Fibroblast of lung (primary cell): ENCODE measurements around the gene POLR2B. TPM values are rescaled to one million over a fixed set of nuclear protein-coding genes. Genes with fewer than 3 reads are reported as not detected.

ENCODE experiments used
- DNase-seq, 2 donors: peaks; one replicate each; pipeline versions ENCODE4 v3.0.0 to v3.0.0-alpha.2; 2010; ENCODE audit warnings: low read depth in 2 of 2
- H2AFZ ChIP-seq: 2 replicates; pipeline ENCODE4 v1.5.1; 2012; ENCODE audit warnings: low read length, control low read depth, inconsistent platforms
- H3K27ac ChIP-seq: 2 replicates; pipeline ENCODE4 v1.5.1; 2011; ENCODE audit warnings: low read length, control low read depth; ENCODE audit not compliant: insufficient read depth
- H3K27me3 ChIP-seq: 2 replicates; pipeline ENCODE4 v1.5.1; 2011; ENCODE audit warnings: mild to moderate bottlenecking, low read length; ENCODE audit not compliant: control insufficient read depth, insufficient read depth
- H3K36me3 ChIP-seq: 2 replicates; pipeline ENCODE4 v1.5.1; 2011; ENCODE audit warnings: low read length; ENCODE audit not compliant: control insufficient read depth, insufficient read depth
- H3K4me1 ChIP-seq: 2 replicates; pipeline ENCODE4 v1.5.1; 2011; ENCODE audit warnings: low read length; ENCODE audit not compliant: control insufficient read depth, insufficient read depth; ENCODE audit errors: extremely low read depth
- H3K4me2 ChIP-seq: 2 replicates; pipeline ENCODE4 v1.5.1; 2011; ENCODE audit warnings: low read length, control low read depth; ENCODE audit not compliant: insufficient read depth; ENCODE audit errors: extremely low read depth
- H3K4me3 ChIP-seq, 4 experiments: fragments of 200-600 bp in 1 of 4; sonication (generic) in 1 of 4; replicated peaks in 1 of 4; 2 replicates each; pipeline ENCODE4 v1.5.1; 2011 to 2016; ENCODE audit warnings: low read length in 4 of 4, low read depth in 3 of 4, mild to moderate bottlenecking in 3 of 4, control low read depth in 2 of 4, inconsistent platforms in 1 of 4, mixed read lengths in 1 of 4; ENCODE audit not compliant: insufficient read depth in 1 of 4; ENCODE audit errors: control extremely low read depth in 1 of 4
- H3K79me2 ChIP-seq: 2 replicates; pipeline ENCODE4 v1.5.1; 2012; ENCODE audit warnings: mild to moderate bottlenecking, low read length, inconsistent platforms; ENCODE audit not compliant: control insufficient read depth, insufficient read depth
- H3K9ac ChIP-seq: 2 replicates; pipeline ENCODE4 v1.5.1; 2011; ENCODE audit warnings: mild to moderate bottlenecking, low read length, control low read depth; ENCODE audit not compliant: insufficient read depth
- H3K9me3 ChIP-seq: 2 replicates; pipeline ENCODE4 v1.5.1; 2012; ENCODE audit warnings: low read depth, low read length; ENCODE audit not compliant: control insufficient read depth, insufficient read depth
- H4K20me1 ChIP-seq: 2 replicates; pipeline ENCODE4 v1.5.1; 2011; ENCODE audit warnings: low read length; ENCODE audit not compliant: control insufficient read depth, insufficient read depth; ENCODE audit errors: extremely low read depth
- EZH2 ChIP-seq: IDR thresholded peaks from 2 replicates; pipeline ENCODE4 v1.5.1; 2012; ENCODE audit warnings: low read length, control low read depth, mild to moderate bottlenecking; ENCODE audit errors: missing control alignments
- polyA plus RNA-seq, 2 donors: library from polyadenylated mRNA; depleted of rRNA in 1 of 2; stranded (reverse) in 1 of 2; unstranded in 1 of 2; fragments of >200 nt; gene quantifications; 2 replicates each; pipeline ENCODE4 v1.2.1, GENCODE V29; 2011 to 2012; ENCODE audit warnings: missing spikeins in 1 of 2
- total RNA-seq: library from RNA; depleted of rRNA; stranded (reverse); fragments of >200 nt; gene quantifications from 2 replicates; pipeline ENCODE4 v1.2.1, GENCODE V29; 2014
- TF ChIP-seq, protein P1 (sequence below), 2 donors: IDR thresholded peaks in 1 of 2; conservative IDR thresholded peaks in 1 of 2; 1 replicate in 1 of 2; 2 replicates in 1 of 2; pipeline ENCODE4 v1.5.1; 2011 to 2012; ENCODE audit warnings: low read length in 2 of 2, control low read depth in 1 of 2, inconsistent platforms in 1 of 2, low read depth in 1 of 2, mild to moderate bottlenecking in 1 of 2

POLR2B gene
- total and polyA plus RNA-seq, 2 donors (not counting 1 experiment from before 2014, with no cell fraction given) = 104 to 105 TPM

DNA sequence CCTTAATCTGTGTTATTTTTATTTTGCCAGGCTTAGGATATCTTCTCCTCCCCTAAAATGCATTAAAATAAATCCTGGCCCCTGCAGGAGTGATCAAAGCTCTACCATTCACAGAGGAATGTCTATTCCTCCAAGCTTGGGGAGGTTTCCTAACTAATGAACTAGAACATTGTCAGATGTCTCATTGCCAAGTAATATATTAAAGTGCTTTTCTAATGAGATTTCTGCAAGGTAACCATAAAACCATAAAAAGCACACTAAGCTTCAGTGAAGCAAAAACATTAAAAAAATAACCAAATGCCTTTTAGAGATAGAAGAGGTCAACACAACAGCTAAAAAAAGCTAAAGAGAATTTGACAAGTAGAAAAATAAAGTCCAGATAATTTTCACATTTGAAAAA is 96.7 kb downstream of the POLR2B start:
- H3K9ac ChIP-seq = no peak overlapping the region
- H3K79me2 ChIP-seq = peaks cover 5% of the 10 kb centered on the region
- no peak for DNase-seq
- no peak overlapping the region for H3K4me2 ChIP-seq
- H3K27me3 ChIP-seq = no peaks in the 10 kb centered on the region
- no peaks in the 10 kb centered on the region for H4K20me1 ChIP-seq
- no peaks in the 10 kb centered on the region for H3K36me3 ChIP-seq
- no peak overlapping the region for H3K4me3 ChIP-seq
- no peak for TF ChIP-seq EZH2
- TF ChIP-seq, protein P1, sequence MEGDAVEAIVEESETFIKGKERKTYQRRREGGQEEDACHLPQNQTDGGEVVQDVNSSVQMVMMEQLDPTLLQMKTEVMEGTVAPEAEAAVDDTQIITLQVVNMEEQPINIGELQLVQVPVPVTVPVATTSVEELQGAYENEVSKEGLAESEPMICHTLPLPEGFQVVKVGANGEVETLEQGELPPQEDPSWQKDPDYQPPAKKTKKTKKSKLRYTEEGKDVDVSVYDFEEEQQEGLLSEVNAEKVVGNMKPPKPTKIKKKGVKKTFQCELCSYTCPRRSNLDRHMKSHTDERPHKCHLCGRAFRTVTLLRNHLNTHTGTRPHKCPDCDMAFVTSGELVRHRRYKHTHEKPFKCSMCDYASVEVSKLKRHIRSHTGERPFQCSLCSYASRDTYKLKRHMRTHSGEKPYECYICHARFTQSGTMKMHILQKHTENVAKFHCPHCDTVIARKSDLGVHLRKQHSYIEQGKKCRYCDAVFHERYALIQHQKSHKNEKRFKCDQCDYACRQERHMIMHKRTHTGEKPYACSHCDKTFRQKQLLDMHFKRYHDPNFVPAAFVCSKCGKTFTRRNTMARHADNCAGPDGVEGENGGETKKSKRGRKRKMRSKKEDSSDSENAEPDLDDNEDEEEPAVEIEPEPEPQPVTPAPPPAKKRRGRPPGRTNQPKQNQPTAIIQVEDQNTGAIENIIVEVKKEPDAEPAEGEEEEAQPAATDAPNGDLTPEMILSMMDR (conservative IDR thresholded peaks at IDR 0.05 in 1 of 2, IDR thresholded peaks at IDR 0.05 in 1 of 2; ENCODE audit: low read depth in 1 of 2, low read length in 2 of 2) = no peak
- H3K27ac ChIP-seq = no peak overlapping the region
- H3K4me1 ChIP-seq = peaks cover 17% of the 10 kb centered on the region
- no peak overlapping the region for H2AFZ ChIP-seq
- H3K9me3 ChIP-seq = no peaks in the 10 kb centered on the region

DNA sequence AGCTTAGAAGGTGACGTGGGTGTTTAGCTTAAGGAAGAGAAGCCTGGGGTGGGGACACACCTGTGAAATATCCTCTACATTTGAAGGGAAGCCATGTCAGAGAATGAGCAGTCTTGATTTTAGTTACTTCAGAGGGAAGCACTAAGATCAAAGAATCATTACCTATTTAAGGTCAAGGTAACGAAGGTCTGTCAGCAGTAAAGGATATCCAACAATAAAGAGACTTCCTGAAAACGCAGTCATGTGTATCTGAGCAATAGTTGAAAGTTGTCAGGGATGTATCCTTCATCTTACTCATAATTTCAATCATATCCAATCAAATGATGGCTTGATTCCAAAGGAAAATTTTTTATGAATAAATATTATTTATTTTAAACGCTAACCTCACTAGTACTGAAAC is 98.0 kb downstream of the POLR2B start:
- H3K4me3 ChIP-seq = no peak overlapping the region
- H3K9ac ChIP-seq = no peak overlapping the region
- H3K79me2 ChIP-seq = peaks cover 5% of the 10 kb centered on the region
- no peaks in the 10 kb centered on the region for H3K36me3 ChIP-seq
- no peak for DNase-seq
- no peaks in the 10 kb centered on the region for H4K20me1 ChIP-seq
- no peaks in the 10 kb centered on the region for H3K27me3 ChIP-seq
- H3K4me1 ChIP-seq = peaks cover 13% of the 10 kb centered on the region
- H2AFZ ChIP-seq = no peak overlapping the region
- no peak overlapping the region for H3K27ac ChIP-seq
- TF ChIP-seq EZH2 = no peak
- TF ChIP-seq, protein P1 (conservative IDR thresholded peaks at IDR 0.05 in 1 of 2, IDR thresholded peaks at IDR 0.05 in 1 of 2; ENCODE audit: low read depth in 1 of 2, low read length in 2 of 2) = no peak
- no peaks in the 10 kb centered on the region for H3K9me3 ChIP-seq
- H3K4me2 ChIP-seq = no peak overlapping the region

DNA sequence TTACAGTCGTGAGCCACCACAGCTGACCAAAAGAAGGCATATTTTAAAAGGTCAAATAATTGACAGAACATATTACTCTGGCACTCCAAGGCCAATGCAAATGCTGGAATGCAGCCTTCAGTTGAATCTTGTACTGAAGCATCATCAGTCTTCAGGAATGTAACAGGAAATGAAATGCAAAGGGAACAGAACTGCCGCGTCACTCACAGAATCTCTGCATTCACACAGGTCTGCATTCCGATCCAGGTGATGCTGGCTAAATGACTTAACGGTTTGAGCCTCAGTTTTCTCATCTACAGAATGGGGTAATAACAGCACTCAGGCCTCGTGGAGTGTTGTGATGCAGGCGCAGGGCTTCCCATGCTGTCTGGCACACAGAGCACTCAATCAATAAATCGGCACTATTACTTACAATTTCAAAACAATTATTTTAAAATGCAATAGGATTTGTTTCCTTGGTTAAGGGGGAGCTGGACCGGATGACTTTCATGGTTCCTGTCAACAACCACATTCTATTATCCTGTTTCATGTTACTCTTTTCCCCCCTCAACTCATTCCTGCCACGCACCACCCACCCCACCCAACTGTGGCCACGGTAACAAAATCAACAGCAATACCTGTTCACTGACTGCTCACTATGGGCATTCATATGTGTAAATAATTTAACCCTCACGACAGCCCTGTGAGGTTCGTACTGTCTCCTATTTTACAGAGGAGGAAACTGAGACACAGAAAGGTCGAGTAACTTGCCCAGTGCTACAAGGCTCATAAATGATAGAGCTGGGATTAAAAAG is 99.1 kb downstream of the POLR2B start:
- no peaks in the 10 kb centered on the region for H3K27me3 ChIP-seq
- H3K4me3 ChIP-seq = no peak overlapping the region
- peaks cover 17% of the 10 kb centered on the region for H3K4me1 ChIP-seq
- DNase-seq = peak in 1 of 2 donors; percentile 95
- no peaks in the 10 kb centered on the region for H3K36me3 ChIP-seq
- no peak overlapping the region for H3K4me2 ChIP-seq
- peaks cover 3% of the 10 kb centered on the region for H3K79me2 ChIP-seq
- H3K27ac ChIP-seq = peak overlapping the region; percentile 6
- no peaks in the 10 kb centered on the region for H4K20me1 ChIP-seq
- no peak overlapping the region for H2AFZ ChIP-seq
- H3K9me3 ChIP-seq = no peaks in the 10 kb centered on the region
- H3K9ac ChIP-seq = no peak overlapping the region
- no peak for TF ChIP-seq EZH2
- TF ChIP-seq, protein P1 (conservative IDR thresholded peaks at IDR 0.05 in 1 of 2, IDR thresholded peaks at IDR 0.05 in 1 of 2; ENCODE audit: low read depth in 1 of 2, low read length in 2 of 2) = no peak
